H1 (cell line): Measurements from ENCODE around the gene TSC1. TPM values are rescaled to one million over a fixed set of nuclear protein-coding genes. Genes with fewer than 3 reads are reported as not detected.

Source experiments
- CTCF ChIA-PET: fragments of 300-600 bp; sonication (Branson Sonifier 250); formaldehyde crosslinking; loops from one replicate; lab custom pipeline; 2021; ENCODE audit not compliant: partially characterized antibody; lab: Charles Lee
- POLR2A ChIA-PET: fragments of 300-600 bp; sonication (Branson Sonifier 250); formaldehyde crosslinking; loops from one replicate; lab custom pipeline; 2021; ENCODE audit warnings: inconsistent platforms; ENCODE audit not compliant: partially characterized antibody; lab: Charles Lee
- DNase-seq, 2 experiments: peaks; one replicate each; pipeline versions ENCODE4 v3.0.0 to v3.0.0-alpha.2; 2010 to 2022; ENCODE audit warnings: low spot score in 2 of 2, low read depth in 1 of 2, mixed read lengths in 1 of 2
- FAIRE-seq: peaks from 2 replicates; lab custom pipeline; 2011; peaks lifted over from hg19 to GRCh38; lab: Jason Lieb, UNC
- H2AFZ ChIP-seq: 2 replicates; pipeline ENCODE4 v1.8.1; 2012; ENCODE audit warnings: low read length, inconsistent platforms
- H2AK5ac ChIP-seq: 2 replicates; pipeline ENCODE4 v1.6.1; 2013; ENCODE audit warnings: low read depth, low read length
- H2BK120ac ChIP-seq: replicated peaks from 2 replicates; pipeline ENCODE3; 2013; ENCODE audit warnings: low read depth, low read length, inconsistent platforms
- H2BK12ac ChIP-seq: 2 replicates; pipeline ENCODE4 v1.6.1; 2013; ENCODE audit warnings: low read depth, low read length
- H2BK15ac ChIP-seq: 2 replicates; pipeline ENCODE4 v1.6.1; 2013; ENCODE audit warnings: low read length
- H2BK20ac ChIP-seq: 2 replicates; pipeline ENCODE4 v1.6.1; 2013; ENCODE audit warnings: low read length
- H2BK5ac ChIP-seq: 2 replicates; pipeline ENCODE4 v1.6.1; 2013; ENCODE audit warnings: low read depth, low read length
- H3K14ac ChIP-seq: 2 replicates; pipeline ENCODE4 v1.6.1; 2013; ENCODE audit warnings: inconsistent platforms; ENCODE audit not compliant: insufficient read length
- H3K18ac ChIP-seq: 2 replicates; pipeline ENCODE4 v1.6.1; 2013; ENCODE audit warnings: low read length; ENCODE audit errors: extremely low read depth
- H3K23ac ChIP-seq: 2 replicates; pipeline ENCODE4 v1.6.1; 2013; ENCODE audit warnings: inconsistent platforms; ENCODE audit not compliant: insufficient read length
- H3K23me2 ChIP-seq: 2 replicates; pipeline ENCODE4 v1.6.1; 2013; ENCODE audit warnings: low read depth, low read length
- H3K27ac ChIP-seq: 2 replicates; pipeline ENCODE4 v1.6.1; 2011; ENCODE audit warnings: low read depth, low read length, inconsistent platforms
- H3K27me3 ChIP-seq, 4 experiments: replicated peaks in 1 of 4; 1 replicate in 1 of 4; 2 replicates in 3 of 4; pipeline versions ENCODE4 v1.6.1 to v1.8.1; 2011 to 2013; ENCODE audit warnings: low read length in 3 of 4, mild to moderate bottlenecking in 3 of 4, inconsistent platforms in 2 of 4, mixed read lengths in 2 of 4, moderate library complexity in 1 of 4; ENCODE audit not compliant: control insufficient read depth in 3 of 4, insufficient read depth in 3 of 4; ENCODE audit errors: extremely low read depth in 1 of 4
- H3K36me3 ChIP-seq, 4 experiments: 2 replicates each; pipeline versions ENCODE4 v1.6.1 to v1.8.1; 2011 to 2013; ENCODE audit warnings: mild to moderate bottlenecking in 4 of 4, low read length in 3 of 4, moderate library complexity in 2 of 4, control low read depth in 1 of 4, inconsistent platforms in 1 of 4; ENCODE audit not compliant: insufficient read depth in 4 of 4, control insufficient read depth in 2 of 4
- H3K4ac ChIP-seq: replicated peaks from 2 replicates; pipeline ENCODE3; 2013; ENCODE audit warnings: low read length, low read depth, mixed read lengths, inconsistent platforms; ENCODE audit not compliant: insufficient read length
- H3K4me1 ChIP-seq, 4 experiments: replicated peaks in 1 of 4; 1 replicate in 1 of 4; 2 replicates in 3 of 4; pipeline versions ENCODE4 v1.6.1 to v1.8.1; 2011 to 2013; ENCODE audit warnings: low read length in 3 of 4, inconsistent platforms in 2 of 4, mixed read lengths in 1 of 4; ENCODE audit not compliant: insufficient read depth in 4 of 4, control insufficient read depth in 3 of 4
- H3K4me2 ChIP-seq, 2 experiments: 2 replicates each; pipeline versions ENCODE4 v1.6.1 to v1.8.1; 2011 to 2013; ENCODE audit warnings: low read depth in 2 of 2, low read length in 2 of 2, control low read depth in 1 of 2, inconsistent platforms in 1 of 2, mild to moderate bottlenecking in 1 of 2; ENCODE audit not compliant: insufficient read depth in 1 of 2
- H3K4me3 ChIP-seq, 4 experiments: fragments of 200-600, 300-600 bp in 1 of 4; sonication (generic), shearing (Covaris generic), sonication (Bioruptor Twin) in 1 of 4; 2 replicates each; pipeline versions ENCODE4 v1.5.1 to v1.8.1; 2011 to 2016; ENCODE audit warnings: low read length in 4 of 4, low read depth in 3 of 4, control low read depth in 2 of 4, inconsistent platforms in 2 of 4, mild to moderate bottlenecking in 2 of 4, mixed read lengths in 1 of 4, moderate library complexity in 1 of 4; ENCODE audit not compliant: insufficient read depth in 2 of 4; ENCODE audit errors: extremely low read depth in 1 of 4
- H3K56ac ChIP-seq: replicated peaks from 2 replicates; pipeline ENCODE3; 2013; ENCODE audit warnings: low read depth, mild to moderate bottlenecking, mixed read lengths, low read length, inconsistent platforms; ENCODE audit not compliant: insufficient read length
- H3K79me1 ChIP-seq: 2 replicates; pipeline ENCODE4 v1.6.1; 2013; ENCODE audit warnings: low read depth, low read length, control low read depth
- H3K79me2 ChIP-seq, 2 experiments: 2 replicates each; pipeline versions ENCODE4 v1.6.1 to v1.8.1; 2012 to 2013; ENCODE audit warnings: low read length in 2 of 2, mild to moderate bottlenecking in 2 of 2, inconsistent platforms in 1 of 2; ENCODE audit not compliant: insufficient read depth in 2 of 2, control insufficient read depth in 1 of 2
- H3K9ac ChIP-seq, 4 experiments: replicated peaks in 1 of 4; 1 replicate in 1 of 4; 2 replicates in 3 of 4; pipeline versions ENCODE4 v1.6.1 to v1.8.1; 2011 to 2013; ENCODE audit warnings: low read depth in 3 of 4, low read length in 3 of 4, control low read depth in 2 of 4, mild to moderate bottlenecking in 2 of 4, moderate library complexity in 2 of 4, inconsistent platforms in 1 of 4; ENCODE audit errors: extremely low read depth in 1 of 4
- H3K9me3 ChIP-seq, 2 experiments: 2 replicates each; pipeline versions ENCODE4 v1.6.1 to v1.8.1; 2012 to 2013; ENCODE audit warnings: mild to moderate bottlenecking in 2 of 2, moderate library complexity in 2 of 2, control low read depth in 1 of 2, inconsistent platforms in 1 of 2, low read depth in 1 of 2, low read length in 1 of 2, mixed read lengths in 1 of 2; ENCODE audit not compliant: insufficient read depth in 2 of 2
- H4K20me1 ChIP-seq, 2 experiments: replicated peaks in 1 of 2; 2 replicates each; pipeline versions ENCODE3 to v1.8.1; 2011 to 2013; ENCODE audit warnings: inconsistent platforms in 2 of 2, low read length in 2 of 2, mild to moderate bottlenecking in 1 of 2; ENCODE audit not compliant: insufficient read depth in 2 of 2, control insufficient read depth in 1 of 2
- H4K5ac ChIP-seq: 2 replicates; pipeline ENCODE4 v1.6.1; 2013; ENCODE audit warnings: low read length, low read depth, mixed read lengths, inconsistent platforms; ENCODE audit not compliant: insufficient read length
- H4K8ac ChIP-seq: 2 replicates; pipeline ENCODE4 v1.8.0; 2013; ENCODE audit warnings: mild to moderate bottlenecking, moderate library complexity, low read length, inconsistent platforms; ENCODE audit not compliant: insufficient read depth; ENCODE audit errors: extremely low read depth
- H4K91ac ChIP-seq: replicated peaks from 2 replicates; pipeline ENCODE3; 2013; ENCODE audit warnings: low read length, mixed read lengths, inconsistent platforms; ENCODE audit not compliant: insufficient read length
- ASH2L ChIP-seq: fragments of 200-600, 300-600 bp; sonication (generic); IDR thresholded peaks from one replicate; pipeline ENCODE4 v1.7.1; 2017; ENCODE audit warnings: low read length
- TAF1 ChIP-seq: IDR thresholded peaks from 2 replicates; pipeline ENCODE4 v1.6.1; 2011; ENCODE audit warnings: mild to moderate bottlenecking, low read depth, low read length
- WGBS, 2 experiments: shearing (Covaris generic) in 1 of 2; methylation state at CpG; one replicate each; pipeline versions ENCODE4 v1.1.6 to v1.1.7; 2013 to 2015; ENCODE audit warnings: low lambda C conversion rate in 2 of 2, mixed read lengths in 2 of 2, inconsistent platforms in 1 of 2, low coverage in 1 of 2, missing lambda C conversion rate in 1 of 2; ENCODE audit not compliant: insufficient replicate concordance in 2 of 2, insufficient coverage in 1 of 2, insufficient read length in 1 of 2; ENCODE audit errors: extremely low coverage in 1 of 2, missing lambda C conversion rate in 1 of 2; 5-methylcytosine and 5-hydroxymethylcytosine counted together
- polyA plus RNA-seq, 7 experiments: library from polyadenylated mRNA; depleted of rRNA in 3 of 7; stranded (reverse) in 5 of 7; unstranded in 2 of 7; fragments of >200 nt in 5 of 7; fragments of 200-250 nt in 2 of 7; gene quantifications; 1 replicate in 5 of 7; 2 replicates in 1 of 7; 4 replicates in 1 of 7; pipeline versions ENCODE4 v1.2.1 to v1.2.3, GENCODE V29; 2011 to 2013; ENCODE audit warnings: missing spikeins in 2 of 7, mixed read lengths in 2 of 7
- total RNA-seq: library from RNA; stranded (reverse); fragmentation: NEBNext Ultra II Directional; extraction: Animal tissue kit (Norgen Biotek cat#: 25700); gene quantifications from 2 replicates; pipeline ENCODE4 v1.2.1, GENCODE V29; 2021

Gene TSC1
- total and polyA plus RNA-seq, 2 of the 8 experiments (the other 6 are each of a cell fraction or from before 2014, with no cell fraction given) = 37.2 to 46.0 TPM

DNA sequence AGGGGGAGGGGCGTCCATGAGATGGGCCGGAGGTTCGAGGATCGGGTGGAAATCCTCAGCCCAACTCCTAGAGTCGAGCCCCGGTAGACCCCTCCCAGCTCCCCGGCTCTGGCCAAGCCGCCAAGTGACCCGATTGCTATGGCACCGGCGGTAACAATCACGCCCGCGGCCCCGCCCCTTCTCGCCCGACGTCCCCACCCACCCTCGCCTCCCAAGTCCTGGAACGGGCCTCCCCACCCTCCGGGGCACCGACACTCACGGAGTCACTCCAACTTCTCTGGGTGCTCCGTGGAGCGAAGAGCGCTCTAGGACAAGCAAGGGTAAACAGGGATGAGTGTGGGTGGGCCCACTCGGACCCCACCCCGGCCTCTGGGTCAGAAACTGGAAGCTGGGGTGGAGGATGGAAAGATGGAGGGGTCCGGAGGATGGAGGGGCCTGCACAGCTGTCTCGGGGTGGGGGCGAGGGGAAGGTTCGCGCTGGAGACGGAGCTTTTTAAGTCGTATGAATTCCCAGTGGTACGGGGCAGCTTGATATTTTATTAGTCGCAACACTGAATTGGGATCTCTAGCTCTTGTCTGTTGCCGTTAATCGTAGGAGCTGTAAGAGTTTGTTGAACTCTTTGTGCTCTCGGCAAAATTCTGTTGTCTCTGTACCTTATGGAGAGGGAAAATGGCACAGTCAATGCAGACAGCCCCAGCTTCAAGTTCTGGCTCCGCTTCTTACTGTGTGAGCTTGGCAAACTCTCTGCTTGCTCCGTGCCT is 65.5 kb downstream of the TSC1 start, which contains the start of gene SPACA9:
Gene SPACA9, plus strand, starts transcription at position 204 of the 762 bp plus-strand sequence. CDS start 5,050 bp downstream, outside the sequence.
- FAIRE-seq (no peak), DNase-seq (peak in 1 of 2 experiments; percentile 79)
- ChIA-PET POLR2A (interaction anchor here (1.6 to 1.9 kb wide), 2 partner anchors 13 to 65 kb away, joined by 4 to 7 read pairs; partner anchors contain the start of gene TSC1), CTCF (interaction anchor here (0.7 to 15.0 kb wide), 8 partner anchors 12 to 75 kb away, joined by 3 to 115 read pairs (median 4); no protein-coding TSS in a partner anchor)
- Histone ChIP-seq H4K91ac (no peak within 1 kb of the TSS), H3K4me1 (peaks cover 0 to 6% (median 0%) of the 10 kb centered on the region in 4 experiments; a peak in 1 of 7 replicates), H3K9ac (peak within 1 kb of the TSS in 2 of 4 experiments; percentile 15 to 34; a peak in 3 of 7 replicates), H3K9me3 (no peaks in the 10 kb centered on the region), H4K20me1 (no peaks in the 10 kb centered on the region), H2BK20ac (no peak within 1 kb of the TSS), H3K23me2 (peaks cover 7% of the 10 kb centered on the region; the same call in 1 of the 2 replicates), H3K14ac (no peak within 1 kb of the TSS), H2AK5ac (no peak within 1 kb of the TSS), H3K4ac (no peak within 1 kb of the TSS), H3K18ac (no peak within 1 kb of the TSS; the same call in 1 of the 2 replicates), H3K79me1 (no peaks in the 10 kb centered on the region), H2BK120ac (no peak within 1 kb of the TSS), H3K56ac (peak within 1 kb of the TSS; percentile 39), H3K4me2 (peak within 1 kb of the TSS; percentile 69 to 90), H2AFZ (peak within 1 kb of the TSS; percentile 90; the same call in 1 of the 2 replicates), H3K23ac (no peak within 1 kb of the TSS), H2BK15ac (no peak within 1 kb of the TSS), H2BK5ac (no peak within 1 kb of the TSS), H4K5ac (peak within 1 kb of the TSS; percentile 34), H3K27ac (no peak within 1 kb of the TSS), H3K36me3 (no peaks in the 10 kb centered on the region), H3K4me3 (peak within 1 kb of the TSS; percentile 69 to 97 (median 88)), H4K8ac (peak within 1 kb of the TSS; percentile 91; the same call in 1 of the 2 replicates), H3K79me2 (no peaks in the 10 kb centered on the region), H3K27me3 (peaks cover 0 to 14% (median 9%) of the 10 kb centered on the region in 4 experiments; a peak in 6 of 7 replicates), H2BK12ac (no peak within 1 kb of the TSS)
- 23% methylated on average over 31 of the region's 42 CpGs; no CpG with 5 or more reads in 1 of the 2 experiments for WGBS, 2 experiments
- no peak for TF ChIP-seq ASH2L
- 0 out of 2 replicates have a peak, but pooled peaks have one; percentile 2 for TF ChIP-seq TAF1
